SIG-M5 treated with dmso at 0.1 percent for 504 hours (cell line): Measurements from ENCODE around the gene MICAL2.

Experiments
- DNase-seq: peaks from one replicate; lab custom pipeline; 2025; ENCODE audit not compliant: unreplicated experiment; lab: John Stamatoyannopoulos, UW

The MICAL2 gene

GRCh38 chr11:12281571-12282478 lies 171.4 kb downstream of the MICAL2 start:
- DNase-seq = peak; percentile 50

DNA sequence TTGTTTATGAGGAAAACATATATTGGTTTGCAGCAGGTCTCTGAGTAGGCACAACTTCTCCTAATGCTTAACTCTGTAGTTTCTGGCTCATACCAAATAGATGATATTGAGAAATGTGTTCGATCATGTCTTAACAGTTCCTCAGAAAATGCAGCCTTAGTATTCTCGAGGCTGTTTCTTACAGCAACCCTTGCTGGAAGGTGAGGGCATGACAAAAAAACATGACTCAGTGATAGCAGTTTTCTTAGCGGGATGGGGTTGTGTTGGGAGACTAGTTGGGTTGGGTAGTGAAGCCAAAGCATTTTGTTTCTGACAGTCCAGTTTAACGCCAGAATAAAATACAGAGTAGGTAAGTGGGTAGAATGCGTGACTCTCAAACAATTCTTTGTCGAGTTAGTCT lies 172.3 kb downstream of the MICAL2 start:
- no peak for DNase-seq

- no peak for DNase-seq
Observed at GRCh38 chr11:12284316-12285050, 174.1 kb downstream of the MICAL2 start.

DNA sequence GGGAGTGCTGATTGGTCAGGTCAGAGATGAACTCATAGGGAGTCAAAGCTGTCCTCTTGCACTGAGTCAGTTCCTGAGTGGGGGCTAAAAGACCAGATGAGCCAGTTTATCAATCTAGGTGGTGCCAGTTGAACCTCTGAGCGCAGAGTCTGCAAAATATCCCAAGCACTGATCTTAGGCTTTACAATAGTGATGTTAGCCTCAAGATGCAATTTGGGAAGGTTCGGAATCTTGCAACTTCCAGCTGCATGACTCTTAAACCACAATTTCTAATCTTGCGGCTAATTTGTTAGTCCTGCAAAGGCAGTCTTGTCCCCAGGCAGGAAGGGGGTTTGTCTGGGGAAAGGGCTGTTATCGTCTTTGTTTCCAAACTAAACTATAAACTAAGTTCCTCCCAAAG lies 174.7 kb downstream of the MICAL2 start:
- no peak for DNase-seq

GRCh38 chr11:12285811-12286222 lies 175.4 kb downstream of the MICAL2 start:
- no peak for DNase-seq

DNA sequence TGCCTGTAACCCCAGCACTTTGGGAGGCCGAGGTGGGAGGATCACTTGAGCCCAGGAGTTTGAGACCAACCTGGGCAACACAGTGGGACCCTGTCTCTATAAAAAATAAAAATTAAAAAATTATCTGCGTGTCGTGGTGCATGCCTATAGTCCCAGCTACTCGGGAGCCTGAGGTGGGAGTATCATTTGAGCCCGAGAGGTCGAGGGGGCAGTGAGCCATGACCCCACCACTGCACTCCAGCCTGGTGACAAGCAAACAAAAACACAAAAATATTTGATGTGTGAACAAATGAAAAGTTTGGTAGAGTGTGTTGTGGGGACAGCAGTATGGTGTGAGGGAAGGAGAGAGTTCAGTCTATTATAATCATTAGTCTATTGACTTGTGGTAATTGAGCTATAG lies 176.2 kb downstream of the MICAL2 start:
- no peak for DNase-seq

GRCh38 chr11:12287009-12287373 lies 176.6 kb downstream of the MICAL2 start:
- DNase-seq = no peak

DNA sequence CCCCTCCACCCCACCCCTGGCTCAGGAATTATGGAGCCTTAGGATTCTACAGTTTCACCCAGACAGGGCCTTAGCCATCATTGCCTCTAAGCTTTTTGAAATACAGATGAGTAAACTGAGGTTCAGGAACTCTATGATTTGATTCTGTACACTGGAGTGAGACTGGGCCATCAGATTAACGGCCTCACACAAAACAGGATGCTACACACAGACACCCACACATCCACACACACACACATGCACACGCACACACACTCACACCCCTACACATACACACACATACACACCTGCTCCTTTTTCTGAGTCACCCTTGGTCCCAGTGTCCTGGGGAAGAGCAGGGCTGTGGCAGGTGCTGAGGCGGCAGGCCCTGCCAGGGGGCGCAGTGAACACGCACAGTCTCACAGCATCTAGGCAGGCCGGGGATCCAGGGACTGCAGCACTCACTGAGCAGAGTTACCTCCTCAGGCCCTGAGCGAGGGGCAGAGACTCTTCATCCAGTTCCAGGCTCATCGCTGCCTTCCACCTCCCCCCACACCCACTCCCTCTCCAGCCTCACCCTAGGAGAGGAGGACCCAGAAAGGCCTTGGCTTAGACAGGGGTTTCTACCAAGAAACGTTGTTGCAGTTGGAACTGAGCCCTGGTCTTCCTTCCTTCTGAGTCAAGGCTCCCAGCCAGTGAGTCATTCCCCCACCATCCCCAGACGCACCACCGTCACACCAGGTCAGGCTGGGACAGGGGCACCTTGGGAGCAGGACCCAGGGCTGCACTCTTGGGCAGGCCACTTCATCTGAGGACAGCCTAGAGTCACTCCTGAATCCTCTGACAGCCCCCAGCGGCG lies 177.2 kb downstream of the MICAL2 start:
- DNase-seq = no peak

- peak; percentile 40 for DNase-seq
Observed at GRCh38 chr11:12288212-12288930, 178.0 kb downstream of the MICAL2 start.

- DNase-seq = no peak
Observed at GRCh38 chr11:12288931-12289666, 178.7 kb downstream of the MICAL2 start.

DNA sequence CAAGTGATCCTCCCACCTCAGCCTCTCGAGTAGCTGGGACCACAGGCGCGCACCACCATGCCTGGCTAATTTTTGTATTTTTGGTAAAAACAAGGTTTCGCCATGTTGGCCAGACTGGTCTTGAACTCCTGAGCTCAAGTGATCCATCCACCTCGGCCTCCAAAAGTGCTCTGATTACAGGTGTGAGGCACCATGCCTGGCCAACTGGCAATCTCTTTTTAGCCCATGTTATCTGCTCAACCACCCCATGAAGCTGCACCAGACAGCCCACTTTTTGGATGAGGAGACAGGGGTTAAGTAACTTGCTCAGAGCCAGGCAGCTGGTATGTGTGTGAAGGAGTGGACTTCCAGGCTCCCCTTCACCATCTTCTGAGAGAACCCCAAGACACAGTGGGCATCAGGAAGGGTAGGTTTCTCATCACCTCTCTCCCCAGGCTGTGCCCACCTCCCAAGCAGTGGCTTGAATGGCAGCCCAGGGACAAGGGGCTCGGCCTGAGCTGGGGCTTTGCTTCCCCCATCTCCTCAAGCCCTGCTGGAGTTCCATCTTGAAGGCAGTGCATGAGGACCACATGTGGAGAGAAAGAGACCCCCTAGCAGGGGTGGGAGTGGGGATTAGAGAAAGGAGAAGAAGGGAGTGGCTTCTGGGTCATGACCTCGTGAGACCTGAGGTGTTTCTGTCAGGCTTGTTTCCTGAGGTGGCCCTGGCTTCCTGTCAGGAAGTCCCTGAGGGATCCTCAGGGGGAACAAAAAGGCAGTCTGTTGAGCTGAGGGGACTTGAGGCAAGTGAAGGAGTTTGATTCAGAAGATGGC lies 179.5 kb downstream of the MICAL2 start:
- no peak for DNase-seq

DNA sequence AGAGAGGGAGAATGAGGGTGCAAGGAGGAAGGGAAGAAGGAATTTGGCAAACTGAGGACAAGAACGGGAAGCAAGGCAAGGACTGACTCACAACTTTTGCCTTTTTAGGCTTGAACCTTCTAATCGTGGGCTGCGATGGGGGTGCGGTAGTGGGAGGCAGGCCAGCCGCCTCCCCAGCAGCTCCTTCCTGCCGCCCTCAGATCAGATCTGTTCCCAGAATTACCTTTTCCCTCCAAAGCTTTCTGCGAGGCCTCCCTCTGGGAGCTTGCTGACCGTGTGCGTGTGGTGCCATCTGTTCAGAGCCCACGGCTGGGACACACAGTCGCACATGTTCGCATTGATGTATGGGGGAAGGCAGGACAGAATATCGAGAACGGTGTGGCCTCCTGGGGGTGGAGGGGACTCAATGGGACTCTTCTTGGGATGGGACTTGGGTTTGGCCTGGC lies 180.1 kb downstream of the MICAL2 start:
- DNase-seq = no peak

GRCh38 chr11:12291313-12291712 lies 180.9 kb downstream of the MICAL2 start:
- DNase-seq = no peak

DNA sequence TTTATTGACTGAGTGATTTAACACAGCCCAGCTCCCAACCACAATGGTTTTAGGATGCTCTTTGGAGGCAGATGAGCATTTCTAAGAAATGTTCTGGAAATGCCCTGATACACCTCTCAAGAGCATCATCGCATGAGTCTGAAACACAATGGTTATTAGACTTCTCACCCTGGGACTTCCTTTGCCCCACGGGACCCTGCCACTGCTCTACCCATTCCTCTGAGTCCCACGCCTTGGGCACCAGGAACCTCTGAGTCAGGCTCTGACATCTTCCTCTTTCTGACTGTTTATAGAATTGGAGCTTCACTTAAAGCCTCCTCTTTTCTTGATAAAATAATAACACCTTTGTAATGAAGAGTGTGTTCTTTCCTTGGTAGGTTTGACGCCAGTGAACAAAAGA lies 181.4 kb downstream of the MICAL2 start:
- DNase-seq = no peak

GRCh38 chr11:12292766-12293165 lies 182.4 kb downstream of the MICAL2 start:
- no peak for DNase-seq

- no peak for DNase-seq
Observed at GRCh38 chr11:12293486-12293885, 183.1 kb downstream of the MICAL2 start.

DNA sequence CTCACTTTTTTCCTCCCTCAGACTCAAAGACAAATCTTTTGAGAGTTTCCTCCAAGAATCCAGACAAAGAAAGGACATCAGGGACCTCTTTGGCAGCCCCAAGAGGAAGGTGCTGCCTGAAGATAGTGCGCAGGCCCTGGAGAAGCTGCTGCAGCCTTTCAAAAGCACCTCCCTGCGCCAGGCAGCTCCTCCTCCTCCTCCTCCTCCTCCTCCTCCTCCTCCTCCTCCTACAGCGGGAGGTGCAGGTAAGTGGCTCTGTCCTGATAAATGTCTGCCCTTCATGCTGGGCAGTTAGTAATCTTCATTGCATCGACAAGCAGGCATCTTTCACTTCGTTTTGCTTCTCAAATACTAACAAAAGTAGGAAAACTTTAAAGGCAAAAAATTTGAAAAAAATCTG lies 184.2 kb downstream of the MICAL2 start:
- DNase-seq = no peak

- no peak for DNase-seq
Observed at GRCh38 chr11:12295943-12296342, 185.6 kb downstream of the MICAL2 start.

DNA sequence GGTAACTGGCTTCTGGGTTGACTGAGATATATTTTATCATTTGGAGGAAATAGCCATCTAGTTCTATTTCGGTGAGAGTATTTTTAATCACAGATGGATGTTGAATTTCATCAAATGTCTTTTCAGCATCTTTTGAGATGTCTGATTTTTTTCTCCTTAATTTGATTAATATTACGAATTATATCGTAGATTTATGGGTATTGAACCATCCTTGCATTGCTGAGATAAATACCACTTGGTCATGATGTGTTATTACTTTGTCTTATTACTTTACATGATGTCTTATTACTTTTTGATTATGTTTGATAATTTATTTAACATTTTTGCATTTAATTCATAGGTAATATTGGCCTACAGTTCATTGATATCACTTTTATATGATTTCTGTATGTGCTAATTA lies 188.2 kb downstream of the MICAL2 start:
- DNase-seq = no peak
